ENCODE measurements around the gene ABCG2. TPM values are rescaled to one million over a fixed set of nuclear protein-coding genes. Genes with fewer than 3 reads are reported as not detected.

ABCG2 gene
- total RNA-seq, 1 experiment from 2014 or later: not detected

GRCh38 chr4:88172987-88173386, 14.5 kb upstream of the ABCG2 start:
- Histone ChIP-seq H3K27me3 (replicated peaks; ENCODE audit: insufficient read depth, low read depth, low read length, poor library complexity) (no peaks in the 10 kb centered on the region), H3K9me3 (ENCODE audit: low read depth, low read length, poor library complexity, severe bottlenecking) (no peaks in the 10 kb centered on the region), H3K4me1 (ENCODE audit: insufficient read depth, low read length, poor library complexity, severe bottlenecking) (no peaks in the 10 kb centered on the region), H3K4me3 (ENCODE audit: low read depth, low read length, poor library complexity, severe bottlenecking) (no peak overlapping the region), H3K27ac (ENCODE audit: low read depth, low read length, poor library complexity, severe bottlenecking) (no peak overlapping the region), H3K36me3 (ENCODE audit: insufficient read depth, low read length, poor library complexity, severe bottlenecking) (no peaks in the 10 kb centered on the region)
- POLR2A ChIA-PET (ENCODE audit: low non-redundant PET): no interaction called here
- intact Hi-C loops (cut with micrococcal nuclease; ENCODE audit: unreplicated experiment): no loop called here
- TF ChIP-seq, protein P1, sequence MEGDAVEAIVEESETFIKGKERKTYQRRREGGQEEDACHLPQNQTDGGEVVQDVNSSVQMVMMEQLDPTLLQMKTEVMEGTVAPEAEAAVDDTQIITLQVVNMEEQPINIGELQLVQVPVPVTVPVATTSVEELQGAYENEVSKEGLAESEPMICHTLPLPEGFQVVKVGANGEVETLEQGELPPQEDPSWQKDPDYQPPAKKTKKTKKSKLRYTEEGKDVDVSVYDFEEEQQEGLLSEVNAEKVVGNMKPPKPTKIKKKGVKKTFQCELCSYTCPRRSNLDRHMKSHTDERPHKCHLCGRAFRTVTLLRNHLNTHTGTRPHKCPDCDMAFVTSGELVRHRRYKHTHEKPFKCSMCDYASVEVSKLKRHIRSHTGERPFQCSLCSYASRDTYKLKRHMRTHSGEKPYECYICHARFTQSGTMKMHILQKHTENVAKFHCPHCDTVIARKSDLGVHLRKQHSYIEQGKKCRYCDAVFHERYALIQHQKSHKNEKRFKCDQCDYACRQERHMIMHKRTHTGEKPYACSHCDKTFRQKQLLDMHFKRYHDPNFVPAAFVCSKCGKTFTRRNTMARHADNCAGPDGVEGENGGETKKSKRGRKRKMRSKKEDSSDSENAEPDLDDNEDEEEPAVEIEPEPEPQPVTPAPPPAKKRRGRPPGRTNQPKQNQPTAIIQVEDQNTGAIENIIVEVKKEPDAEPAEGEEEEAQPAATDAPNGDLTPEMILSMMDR (conservative IDR thresholded peaks at IDR 0.05; ENCODE audit: low read depth, low read length): no peak
- TF ChIP-seq EZH2 (IDR thresholded peaks at IDR 0.05; ENCODE audit: borderline replicate concordance, low read depth, low read length, poor library complexity, severe bottlenecking): no peak
- no peak for DNase-seq (ENCODE audit: low spot score)
- BruUV-seq (replicated peaks): no TSS peak
- CTCF ChIA-PET: no interaction called here

DNA sequence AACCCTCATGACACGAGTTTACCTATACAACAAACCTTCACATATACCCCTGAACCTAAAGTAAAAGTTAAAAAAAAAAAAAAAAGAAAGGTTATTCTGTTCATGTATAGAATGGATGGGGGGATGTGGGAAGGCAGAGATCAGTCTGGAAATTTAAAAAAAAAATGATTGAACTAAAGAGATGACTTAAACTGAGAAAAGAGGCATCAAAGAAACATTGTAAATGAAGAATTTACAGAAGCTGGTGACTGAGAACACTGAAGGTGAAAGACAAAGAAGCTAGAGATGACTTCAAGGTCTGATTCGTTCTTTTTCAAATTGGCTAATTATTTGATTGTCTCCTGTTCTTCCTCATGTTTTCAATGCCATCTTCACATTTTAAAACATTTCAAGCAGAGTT, 12.8 kb upstream of the ABCG2 start:
- BruUV-seq (replicated peaks): no TSS peak
- intact Hi-C loops (cut with micrococcal nuclease; ENCODE audit: unreplicated experiment): no loop called here
- H3K27me3 ChIP-seq (replicated peaks; ENCODE audit: insufficient read depth, low read depth, low read length, poor library complexity): no peaks in the 10 kb centered on the region
- CTCF ChIA-PET: no interaction called here
- no peaks in the 10 kb centered on the region for H3K9me3 ChIP-seq (ENCODE audit: low read depth, low read length, poor library complexity, severe bottlenecking)
- no peaks in the 10 kb centered on the region for H3K36me3 ChIP-seq (ENCODE audit: insufficient read depth, low read length, poor library complexity, severe bottlenecking)
- DNase-seq (ENCODE audit: low spot score): no peak
- POLR2A ChIA-PET (ENCODE audit: low non-redundant PET): no interaction called here
- H3K4me1 ChIP-seq (ENCODE audit: insufficient read depth, low read length, poor library complexity, severe bottlenecking): no peaks in the 10 kb centered on the region
- no peak overlapping the region for H3K4me3 ChIP-seq (ENCODE audit: low read depth, low read length, poor library complexity, severe bottlenecking)
- TF ChIP-seq EZH2 (IDR thresholded peaks at IDR 0.05; ENCODE audit: borderline replicate concordance, low read depth, low read length, poor library complexity, severe bottlenecking): no peak
- TF ChIP-seq, protein P1 (conservative IDR thresholded peaks at IDR 0.05; ENCODE audit: low read depth, low read length): no peak
- no peak overlapping the region for H3K27ac ChIP-seq (ENCODE audit: low read depth, low read length, poor library complexity, severe bottlenecking)

DNA sequence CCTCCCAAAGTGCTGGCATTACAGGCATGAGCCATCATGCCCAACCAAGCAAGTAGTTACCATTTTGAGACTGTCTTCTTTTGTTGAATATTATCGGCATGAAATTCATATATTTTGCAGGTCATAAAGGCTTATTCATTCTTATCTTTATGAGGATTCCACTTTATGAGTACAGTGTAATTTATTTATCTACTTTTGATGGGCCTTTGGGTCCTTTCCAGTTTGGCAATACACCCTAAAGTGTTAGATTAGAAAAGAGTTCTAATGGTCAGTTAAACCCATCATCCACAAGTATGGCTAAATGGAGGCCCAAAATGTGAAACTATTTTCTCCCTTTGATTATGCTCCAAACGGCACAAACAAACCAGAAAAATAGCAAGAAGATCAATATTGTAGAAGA, 10.9 kb upstream of the ABCG2 start:
- no peaks in the 10 kb centered on the region for H3K36me3 ChIP-seq (ENCODE audit: insufficient read depth, low read length, poor library complexity, severe bottlenecking)
- H3K27me3 ChIP-seq (replicated peaks; ENCODE audit: insufficient read depth, low read depth, low read length, poor library complexity): no peaks in the 10 kb centered on the region
- H3K4me3 ChIP-seq (ENCODE audit: low read depth, low read length, poor library complexity, severe bottlenecking): no peak overlapping the region
- CTCF ChIA-PET: no interaction called here
- no peak for DNase-seq (ENCODE audit: low spot score)
- no peak for TF ChIP-seq EZH2 (IDR thresholded peaks at IDR 0.05; ENCODE audit: borderline replicate concordance, low read depth, low read length, poor library complexity, severe bottlenecking)
- TF ChIP-seq, protein P1 (conservative IDR thresholded peaks at IDR 0.05; ENCODE audit: low read depth, low read length): no peak
- H3K9me3 ChIP-seq (ENCODE audit: low read depth, low read length, poor library complexity, severe bottlenecking): no peaks in the 10 kb centered on the region
- POLR2A ChIA-PET (ENCODE audit: low non-redundant PET): no interaction called here
- no TSS peak for BruUV-seq (replicated peaks)
- intact Hi-C loops (cut with micrococcal nuclease; ENCODE audit: unreplicated experiment): no loop called here
- H3K4me1 ChIP-seq (ENCODE audit: insufficient read depth, low read length, poor library complexity, severe bottlenecking): no peaks in the 10 kb centered on the region
- no peak overlapping the region for H3K27ac ChIP-seq (ENCODE audit: low read depth, low read length, poor library complexity, severe bottlenecking)
